ENCODE measurements around the gene COMMD4.
"Not testable (repeated sequence)": the region's sequence is repeated elsewhere in the genome, so short reads cannot be mapped to it uniquely, and the experiment has no call there.

Gene COMMD4

DNA sequence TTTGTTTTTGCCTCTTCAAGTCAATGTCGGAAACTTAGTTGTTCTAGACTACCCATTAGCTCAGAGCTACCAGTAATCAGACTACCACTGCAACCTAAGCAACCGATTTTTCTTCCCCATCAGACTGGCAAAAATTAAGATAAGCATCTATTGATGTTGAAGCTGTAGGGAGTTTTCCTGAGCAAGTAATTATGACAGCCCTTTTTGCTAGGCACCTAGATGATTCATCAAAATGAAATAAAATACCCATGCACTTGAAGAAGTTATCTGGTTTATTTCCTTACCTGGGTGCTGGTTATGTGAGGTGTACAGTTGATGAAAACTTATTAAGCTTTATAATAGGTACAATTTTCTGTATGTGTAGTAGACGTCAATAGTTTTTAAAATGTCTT lies 554 bp upstream of the COMMD4 start:
- in situ Hi-C loops (cut with MboI; ENCODE audit: low pct_unique_long_range_greater_than_20kb, low sequenced_read_pairs, unreplicated experiment), result no loop called here
- TF ChIP-seq, protein P1, sequence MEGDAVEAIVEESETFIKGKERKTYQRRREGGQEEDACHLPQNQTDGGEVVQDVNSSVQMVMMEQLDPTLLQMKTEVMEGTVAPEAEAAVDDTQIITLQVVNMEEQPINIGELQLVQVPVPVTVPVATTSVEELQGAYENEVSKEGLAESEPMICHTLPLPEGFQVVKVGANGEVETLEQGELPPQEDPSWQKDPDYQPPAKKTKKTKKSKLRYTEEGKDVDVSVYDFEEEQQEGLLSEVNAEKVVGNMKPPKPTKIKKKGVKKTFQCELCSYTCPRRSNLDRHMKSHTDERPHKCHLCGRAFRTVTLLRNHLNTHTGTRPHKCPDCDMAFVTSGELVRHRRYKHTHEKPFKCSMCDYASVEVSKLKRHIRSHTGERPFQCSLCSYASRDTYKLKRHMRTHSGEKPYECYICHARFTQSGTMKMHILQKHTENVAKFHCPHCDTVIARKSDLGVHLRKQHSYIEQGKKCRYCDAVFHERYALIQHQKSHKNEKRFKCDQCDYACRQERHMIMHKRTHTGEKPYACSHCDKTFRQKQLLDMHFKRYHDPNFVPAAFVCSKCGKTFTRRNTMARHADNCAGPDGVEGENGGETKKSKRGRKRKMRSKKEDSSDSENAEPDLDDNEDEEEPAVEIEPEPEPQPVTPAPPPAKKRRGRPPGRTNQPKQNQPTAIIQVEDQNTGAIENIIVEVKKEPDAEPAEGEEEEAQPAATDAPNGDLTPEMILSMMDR (IDR thresholded peaks at IDR 0.05; ENCODE audit: extremely low read depth, insufficient read depth, missing control alignments), result no peak
- no peak for DNase-seq (ENCODE audit: low spot score)

DNA sequence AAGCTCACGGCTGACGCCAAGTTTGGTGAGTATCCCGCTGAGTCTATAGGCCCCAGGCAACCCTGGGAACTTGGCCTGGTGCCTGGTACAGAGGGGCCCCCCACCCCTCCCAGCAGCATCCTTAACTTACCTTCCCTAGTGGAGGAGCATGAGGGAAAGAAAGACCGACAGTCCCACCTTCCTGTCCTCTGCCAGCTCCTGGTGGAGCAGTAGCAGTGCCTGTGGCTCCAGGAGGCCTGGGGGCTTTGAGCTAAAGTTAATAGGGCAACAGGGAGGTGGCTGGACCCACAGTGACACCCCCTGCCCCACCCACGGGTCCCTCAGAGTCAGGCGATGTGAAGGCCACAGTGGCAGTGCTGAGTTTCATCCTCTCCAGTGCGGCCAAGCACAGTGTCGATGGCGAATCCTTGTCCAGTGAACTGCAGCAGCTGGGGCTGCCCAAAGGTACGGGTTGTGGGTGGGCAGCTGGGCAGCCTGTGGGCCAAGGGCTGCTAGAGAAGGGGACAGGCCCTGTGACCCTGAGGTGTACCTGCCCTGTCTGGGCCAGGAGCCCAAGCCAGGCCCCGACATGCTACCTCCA lies 2.9 kb downstream of the COMMD4 start:
- in situ Hi-C loops (cut with MboI; ENCODE audit: low pct_unique_long_range_greater_than_20kb, low sequenced_read_pairs, unreplicated experiment), result no loop called here

DNA sequence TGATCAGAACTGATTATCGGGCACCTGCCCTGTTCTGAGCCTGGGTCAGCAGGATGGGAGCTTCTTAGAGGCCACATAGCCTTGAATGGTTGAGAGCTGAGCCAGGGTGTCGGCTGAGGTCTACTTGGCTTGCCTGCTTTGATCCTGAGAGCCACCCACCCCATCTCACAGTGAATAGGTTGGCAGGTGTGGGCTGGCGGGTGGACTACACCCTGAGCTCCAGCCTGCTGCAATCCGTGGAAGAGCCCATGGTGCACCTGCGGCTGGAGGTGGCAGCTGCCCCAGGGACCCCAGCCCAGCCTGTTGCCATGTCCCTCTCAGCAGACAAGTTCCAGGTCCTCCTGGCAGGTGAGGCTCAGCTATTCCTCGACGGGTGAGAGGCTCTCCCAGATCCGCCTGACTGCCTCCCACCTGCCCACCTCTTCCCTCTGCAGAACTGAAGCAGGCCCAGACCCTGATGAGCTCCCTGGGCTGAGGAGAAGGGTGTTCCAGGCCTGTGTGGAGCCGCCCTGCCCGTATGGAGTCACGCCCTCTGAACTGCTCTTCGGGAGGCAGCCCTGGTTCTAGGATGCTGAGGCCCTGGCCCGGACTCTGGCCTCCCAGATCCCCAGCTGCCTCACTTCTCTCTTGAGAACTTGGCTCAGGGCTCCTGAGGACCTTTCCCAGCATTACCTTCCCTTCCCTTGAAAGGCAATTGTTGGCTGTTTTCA lies 3.8 kb downstream of the COMMD4 start:
- no peak for DNase-seq (ENCODE audit: low spot score)
- in situ Hi-C loops (cut with MboI; ENCODE audit: low pct_unique_long_range_greater_than_20kb, low sequenced_read_pairs, unreplicated experiment), result no loop called here
- TF ChIP-seq, protein P1 (IDR thresholded peaks at IDR 0.05; ENCODE audit: extremely low read depth, insufficient read depth, missing control alignments), result no peak

More for the DNA sequence above, 2.9 kb downstream of the COMMD4 start:
- TF ChIP-seq, protein P1 (IDR thresholded peaks at IDR 0.05; ENCODE audit: extremely low read depth, insufficient read depth, missing control alignments), result no peak
- no peak for DNase-seq (ENCODE audit: low spot score)

DNA sequence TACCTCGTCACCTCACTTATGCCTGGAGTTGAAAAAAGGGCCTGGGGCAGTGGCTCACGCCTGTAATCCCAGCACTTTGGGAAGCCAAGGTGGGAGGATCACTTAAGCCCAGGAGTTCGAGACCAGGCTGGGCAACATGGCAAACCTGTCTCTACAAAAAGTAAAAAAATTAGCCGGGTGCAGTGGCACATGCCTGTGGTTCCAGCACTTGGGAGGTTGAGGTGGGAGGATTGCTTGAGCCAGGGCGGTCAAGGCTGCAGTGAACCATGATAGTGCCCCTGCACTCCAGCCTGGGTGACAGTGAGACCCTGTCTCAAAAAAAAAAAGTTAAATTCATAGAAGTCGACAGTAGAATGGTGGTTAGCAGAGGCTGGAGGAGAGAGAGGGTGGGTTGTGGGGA lies 6.4 kb downstream of the COMMD4 start:
- in situ Hi-C loops (cut with MboI; ENCODE audit: low pct_unique_long_range_greater_than_20kb, low sequenced_read_pairs, unreplicated experiment), result no loop called here
- TF ChIP-seq, protein P1 (IDR thresholded peaks at IDR 0.05; ENCODE audit: extremely low read depth, insufficient read depth, missing control alignments), result no peak
- no peak for DNase-seq (ENCODE audit: low spot score)

DNA sequence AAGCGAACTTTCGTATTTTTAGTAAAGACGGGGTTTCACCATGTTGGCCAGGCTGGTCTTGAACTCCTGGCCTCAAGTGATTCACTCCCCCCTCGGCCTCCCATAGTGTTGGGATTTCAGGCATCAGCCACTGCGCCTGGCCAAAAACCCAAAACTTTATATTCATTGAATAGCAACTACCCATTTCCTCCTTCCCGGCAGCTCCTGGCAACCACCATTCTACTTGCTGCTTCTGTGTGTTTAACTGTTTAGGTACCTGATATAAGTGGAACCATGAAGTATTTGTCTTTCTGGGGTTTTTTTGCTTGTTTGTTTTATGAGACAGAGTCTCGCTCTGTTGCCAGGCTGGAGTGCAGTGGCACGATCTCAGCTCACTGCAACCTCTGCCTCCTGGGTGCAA lies 8.1 kb downstream of the COMMD4 start:
- DNase-seq (ENCODE audit: low spot score); in situ Hi-C loops (cut with MboI; ENCODE audit: low pct_unique_long_range_greater_than_20kb, low sequenced_read_pairs, unreplicated experiment): not testable (repeated sequence)

DNA sequence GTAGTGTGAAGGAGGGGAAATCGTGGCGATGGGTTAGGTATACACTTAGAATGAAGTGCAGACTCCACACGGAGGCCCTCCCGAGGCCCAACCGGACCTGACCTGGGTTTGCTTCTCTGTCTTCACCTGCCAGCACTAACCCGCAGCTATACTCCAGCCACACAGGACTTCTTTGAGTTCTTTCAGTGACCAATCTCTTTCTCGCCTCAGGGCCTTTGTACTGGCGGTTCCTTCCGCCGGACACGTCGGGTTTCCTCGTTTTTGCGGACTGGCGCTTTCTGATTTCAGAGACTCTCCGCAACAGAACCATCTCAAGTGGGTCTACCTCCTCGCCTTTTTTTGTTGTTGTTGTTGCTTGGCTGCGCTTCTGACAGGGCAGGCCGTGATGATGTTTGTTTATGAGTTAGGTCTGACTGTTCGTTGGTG lies 10.9 kb downstream of the COMMD4 start, which contains the start of gene NEIL1:
Gene NEIL1 (plus strand): TSS at position 244 of the 426 bp plus-strand sequence. CDS start 1,867 bp downstream, outside the sequence.
- in situ Hi-C loops (cut with MboI; ENCODE audit: low pct_unique_long_range_greater_than_20kb, low sequenced_read_pairs, unreplicated experiment), result no loop called here
- TF ChIP-seq, protein P1 (IDR thresholded peaks at IDR 0.05; ENCODE audit: extremely low read depth, insufficient read depth, missing control alignments), result no peak
- DNase-seq (ENCODE audit: low spot score), result no peak

Measured in GM13977 (cell line).